Measurements from ENCODE around the gene PIP5K1C. TPM values are rescaled to one million over a fixed set of nuclear protein-coding genes. Genes with fewer than 3 reads are reported as not detected.

Gene PIP5K1C
- total RNA-seq, 1 donor from 2014 or later: 20.7 TPM

GRCh38 chr19:3721887-3722442 is 21.7 kb upstream of the PIP5K1C start:
- no peak for DNase-seq

GRCh38 chr19:3721131-3721886 is 21.0 kb upstream of the PIP5K1C start:
- peak; percentile 86 for DNase-seq

GRCh38 chr19:3720349-3720917 is 20.2 kb upstream of the PIP5K1C start:
- DNase-seq: no peak

- DNase-seq: no peak
These were observed 19.6 kb upstream of the PIP5K1C start for GRCh38 chr19:3719868-3720267.

- no peak for DNase-seq
These were observed 15.9 kb upstream of the PIP5K1C start for GRCh38 chr19:3716147-3716668.

GRCh38 chr19:3712663-3713611 is 12.7 kb upstream of the PIP5K1C start:
- DNase-seq: peak; percentile 60

- peak; percentile 52 for DNase-seq
These were observed 10.1 kb upstream of the PIP5K1C start for GRCh38 chr19:3710265-3710812.

GRCh38 chr19:3708207-3708931 is 8.1 kb upstream of the PIP5K1C start, which contains the start of gene TJP3:
TJP3 (plus strand) TSS chr19:3708384; CDS start chr19:3728433, 20,049 bp downstream.
- DNase-seq: no peak

- no peak for DNase-seq
These were observed 7.6 kb upstream of the PIP5K1C start for GRCh38 chr19:3707868-3708206.

GRCh38 chr19:3701200-3701599 is 932 bp upstream of the PIP5K1C start:
- DNase-seq: no peak

- DNase-seq: no peak
These were observed 477 bp downstream of the PIP5K1C start for GRCh38 chr19:3699741-3700241.

GRCh38 chr19:3698974-3699740 is 1.1 kb downstream of the PIP5K1C start:
- DNase-seq: peak; percentile 59

GRCh38 chr19:3698386-3698950 is 1.8 kb downstream of the PIP5K1C start:
- DNase-seq: no peak

- DNase-seq: no peak
These were observed 2.4 kb downstream of the PIP5K1C start for GRCh38 chr19:3697671-3698385.

GRCh38 chr19:3697094-3697493 is 3.2 kb downstream of the PIP5K1C start:
- DNase-seq: no peak

- DNase-seq: no peak
These were observed 3.6 kb downstream of the PIP5K1C start for GRCh38 chr19:3696660-3696995.

- DNase-seq: no peak
These were observed 4.1 kb downstream of the PIP5K1C start for GRCh38 chr19:3695986-3696659.

- no peak for DNase-seq
These were observed 5.0 kb downstream of the PIP5K1C start for GRCh38 chr19:3695124-3695733.

Data from tongue (tissue), 2 donors.